Liver (tissue), 9 donors: ENCODE results near the gene PLAC8L1. TPM values are rescaled to one million over a fixed set of nuclear protein-coding genes. Genes with fewer than 3 reads are reported as not detected.
A peak's percentile ranks its signal among the peaks of the same experiment; 100 is the strongest.

ENCODE experiments used
- DNase-seq: peaks from one replicate; pipeline ENCODE4 v3.0.0-alpha.2; 2017; ENCODE audit warnings: low spot score
- H3K27ac ChIP-seq, 2 donors: one replicate each; pipeline ENCODE4 v1.7.0; 2013; ENCODE audit warnings: inconsistent platforms in 2 of 2, low read length in 2 of 2, control low read depth in 1 of 2, low read depth in 1 of 2, mild to moderate bottlenecking in 1 of 2
- H3K27me3 ChIP-seq, 4 donors: one replicate each; pipeline versions ENCODE4 v1.6.1 to v1.7.0; 2013; ENCODE audit warnings: low read length in 3 of 4, inconsistent platforms in 1 of 4, mild to moderate bottlenecking in 1 of 4, moderate library complexity in 1 of 4; ENCODE audit not compliant: control insufficient read depth in 4 of 4, insufficient read depth in 4 of 4
- H3K36me3 ChIP-seq, 4 donors: one replicate each; pipeline versions ENCODE4 v1.6.1 to v1.7.0; 2013; ENCODE audit warnings: low read length in 3 of 4, mild to moderate bottlenecking in 3 of 4, low read depth in 1 of 4, moderate library complexity in 1 of 4; ENCODE audit not compliant: control insufficient read depth in 4 of 4, insufficient read depth in 3 of 4
- H3K4me1 ChIP-seq, 4 donors: one replicate each; pipeline versions ENCODE4 v1.6.1 to v1.7.0; 2013; ENCODE audit warnings: low read length in 3 of 4, mild to moderate bottlenecking in 3 of 4, moderate library complexity in 1 of 4; ENCODE audit not compliant: control insufficient read depth in 4 of 4, insufficient read depth in 4 of 4
- H3K4me3 ChIP-seq, 3 donors: one replicate each; pipeline versions ENCODE4 v1.6.1 to v1.7.0; 2013; ENCODE audit warnings: low read length in 3 of 3, control low read depth in 1 of 3, low read depth in 1 of 3, mild to moderate bottlenecking in 1 of 3
- H3K9ac ChIP-seq, 2 donors: one replicate each; pipeline ENCODE4 v1.7.0; 2013; ENCODE audit warnings: low read length in 2 of 2, mild to moderate bottlenecking in 2 of 2, moderate library complexity in 2 of 2, control low read depth in 1 of 2, low read depth in 1 of 2
- H3K9me3 ChIP-seq, 4 donors: one replicate each; pipeline versions ENCODE4 v1.6.1 to v1.7.0; 2013; ENCODE audit warnings: low read length in 3 of 4; ENCODE audit not compliant: control insufficient read depth in 4 of 4
- ATF3 ChIP-seq: IDR thresholded peaks from 2 replicates; pipeline ENCODE4 v1.6.1; 2016; ENCODE audit warnings: antibody characterized with exemption
- EGR1 ChIP-seq, 2 donors: IDR thresholded peaks; 2 replicates each; pipeline ENCODE4 v1.6.1; 2016 to 2018; ENCODE audit warnings: antibody characterized with exemption in 2 of 2, low read depth in 2 of 2
- FOXA1 ChIP-seq: IDR thresholded peaks from 2 replicates; pipeline ENCODE4 v1.6.1; 2016; ENCODE audit warnings: antibody characterized with exemption
- FOXA2 ChIP-seq: IDR thresholded peaks from 2 replicates; pipeline ENCODE4 v1.6.1; 2016; ENCODE audit warnings: antibody characterized with exemption
- GABPA ChIP-seq, 2 donors: IDR thresholded peaks in 1 of 2; conservative IDR thresholded peaks in 1 of 2; 2 replicates each; pipeline ENCODE4 v1.6.1; 2016; ENCODE audit warnings: antibody characterized with exemption in 2 of 2, mild to moderate bottlenecking in 1 of 2, moderate library complexity in 1 of 2
- HNF4A ChIP-seq, 2 donors: conservative IDR thresholded peaks; 2 replicates each; pipeline ENCODE4 v1.6.1; 2016; ENCODE audit warnings: antibody characterized with exemption in 2 of 2, mild to moderate bottlenecking in 2 of 2
- HNF4G ChIP-seq: IDR thresholded peaks from 2 replicates; pipeline ENCODE4 v1.6.1; 2016; ENCODE audit warnings: antibody characterized with exemption
- JUND ChIP-seq, 2 donors: IDR thresholded peaks; 2 replicates each; pipeline ENCODE4 v1.6.1; 2016; ENCODE audit warnings: antibody characterized with exemption in 2 of 2
- MAX ChIP-seq: IDR thresholded peaks from 2 replicates; pipeline ENCODE4 v1.6.1; 2016; ENCODE audit warnings: antibody characterized with exemption
- NR2F2 ChIP-seq: IDR thresholded peaks from 2 replicates; pipeline ENCODE4 v1.6.1; 2016; ENCODE audit warnings: antibody characterized with exemption
- RAD21 ChIP-seq, 2 donors: IDR thresholded peaks; 2 replicates each; pipeline ENCODE4 v1.6.1; 2016; ENCODE audit warnings: antibody characterized with exemption in 2 of 2, mild to moderate bottlenecking in 2 of 2
- RXRA ChIP-seq, 2 donors: IDR thresholded peaks; 2 replicates each; pipeline ENCODE4 v1.6.1; 2017 to 2018; ENCODE audit warnings: antibody characterized with exemption in 2 of 2, mild to moderate bottlenecking in 1 of 2
- SP1 ChIP-seq: IDR thresholded peaks from 2 replicates; pipeline ENCODE4 v1.6.1; 2018; ENCODE audit warnings: antibody characterized with exemption, mild to moderate bottlenecking
- TAF1 ChIP-seq: conservative IDR thresholded peaks from 2 replicates; pipeline ENCODE4 v1.6.1; 2016; ENCODE audit warnings: antibody characterized with exemption, mild to moderate bottlenecking
- YY1 ChIP-seq: IDR thresholded peaks from 2 replicates; pipeline ENCODE4 v1.6.1; 2016; ENCODE audit warnings: antibody characterized with exemption, mild to moderate bottlenecking
- ZBTB33 ChIP-seq: IDR thresholded peaks from 2 replicates; pipeline ENCODE4 v1.6.1; 2016; ENCODE audit warnings: antibody characterized with exemption
- WGBS: extraction: QIAGEN DNeasy Blood & Tissue Kit; methylation state at CpG from one replicate; pipeline ENCODE4 v1.1.7; 2013; 5-methylcytosine and 5-hydroxymethylcytosine counted together
- polyA plus RNA-seq, 2 donors: library from polyadenylated mRNA; stranded (reverse) in 1 of 2; unstranded in 1 of 2; fragments of 200-250 nt in 1 of 2; fragments of >200 nt in 1 of 2; fragmentation: Nextera tagmentation in 1 of 2; extraction: Ambion mirVana in 1 of 2; gene quantifications; one replicate each; pipeline versions ENCODE4 v1.2.1 to v1.2.3, GENCODE V29; 2013 to 2015
- total RNA-seq, 2 donors: library from RNA; depleted of rRNA; stranded (reverse); fragments of >200 nt; gene quantifications; one replicate each; pipeline ENCODE4 v1.2.3, GENCODE V29; 2014
- TF ChIP-seq, protein P1 (sequence below): fragments of 150-350 bp; IDR thresholded peaks from 2 replicates; pipeline ENCODE4 v1.5.1; 2017; ENCODE audit warnings: improper control_type of control experiment, low read depth, low read length; ENCODE audit not compliant: missing input control
- TF ChIP-seq, protein P2 (sequence below): IDR thresholded peaks from 2 replicates; pipeline ENCODE4 v1.6.1; 2016; ENCODE audit warnings: antibody characterized with exemption, mild to moderate bottlenecking
- donor health status: healthy.
- donor health status: healthy.
- donor health status: healthy.
- donor health status: healthy.
- donor health status: healthy.

Gene PLAC8L1
- total and polyA plus RNA-seq, 4 donors = 0.28 TPM; not detected in 3

- H3K27ac ChIP-seq = no peak overlapping the region
Measured at GRCh38 chr5:146039420-146039819, 66.0 kb downstream of the PLAC8L1 start.

More at GRCh38 chr5:146039420-146039819, 66.0 kb downstream of the PLAC8L1 start:
- Histone ChIP-seq H3K9me3 (no peaks in the 10 kb centered on the region), H3K36me3 (no peaks in the 10 kb centered on the region), H3K4me3 (no peak overlapping the region), H3K4me1 (peaks cover 0 to 7% (median 3%) of the 10 kb centered on the region in 4 donors), H3K9ac (no peak overlapping the region), H3K27me3 (no peaks in the 10 kb centered on the region)
- DNase-seq = no peak
- no peak for TF ChIP-seq EGR1 (IDR thresholded peaks at IDR 0.05; ENCODE audit: low read depth in 2 of 2)
- no peak for TF ChIP-seq NR2F2
- TF ChIP-seq FOXA2 = no peak
- TF ChIP-seq HNF4G = no peak
- no peak for TF ChIP-seq YY1
- TF ChIP-seq RAD21 (IDR thresholded peaks at IDR 0.05) = no peak
- no peak for TF ChIP-seq TAF1
- TF ChIP-seq, protein P1, sequence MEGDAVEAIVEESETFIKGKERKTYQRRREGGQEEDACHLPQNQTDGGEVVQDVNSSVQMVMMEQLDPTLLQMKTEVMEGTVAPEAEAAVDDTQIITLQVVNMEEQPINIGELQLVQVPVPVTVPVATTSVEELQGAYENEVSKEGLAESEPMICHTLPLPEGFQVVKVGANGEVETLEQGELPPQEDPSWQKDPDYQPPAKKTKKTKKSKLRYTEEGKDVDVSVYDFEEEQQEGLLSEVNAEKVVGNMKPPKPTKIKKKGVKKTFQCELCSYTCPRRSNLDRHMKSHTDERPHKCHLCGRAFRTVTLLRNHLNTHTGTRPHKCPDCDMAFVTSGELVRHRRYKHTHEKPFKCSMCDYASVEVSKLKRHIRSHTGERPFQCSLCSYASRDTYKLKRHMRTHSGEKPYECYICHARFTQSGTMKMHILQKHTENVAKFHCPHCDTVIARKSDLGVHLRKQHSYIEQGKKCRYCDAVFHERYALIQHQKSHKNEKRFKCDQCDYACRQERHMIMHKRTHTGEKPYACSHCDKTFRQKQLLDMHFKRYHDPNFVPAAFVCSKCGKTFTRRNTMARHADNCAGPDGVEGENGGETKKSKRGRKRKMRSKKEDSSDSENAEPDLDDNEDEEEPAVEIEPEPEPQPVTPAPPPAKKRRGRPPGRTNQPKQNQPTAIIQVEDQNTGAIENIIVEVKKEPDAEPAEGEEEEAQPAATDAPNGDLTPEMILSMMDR = no peak
- TF ChIP-seq HNF4A (conservative IDR thresholded peaks at IDR 0.05) = peak; percentile 32 to 58
- TF ChIP-seq ZBTB33 = no peak
- no peak for TF ChIP-seq JUND (IDR thresholded peaks at IDR 0.05)
- no peak for TF ChIP-seq ATF3
- peak; percentile 20 to 55 for TF ChIP-seq RXRA (IDR thresholded peaks at IDR 0.05)
- TF ChIP-seq MAX = peak; percentile 53
- peak; percentile 13 for TF ChIP-seq SP1
- TF ChIP-seq, protein P2, sequence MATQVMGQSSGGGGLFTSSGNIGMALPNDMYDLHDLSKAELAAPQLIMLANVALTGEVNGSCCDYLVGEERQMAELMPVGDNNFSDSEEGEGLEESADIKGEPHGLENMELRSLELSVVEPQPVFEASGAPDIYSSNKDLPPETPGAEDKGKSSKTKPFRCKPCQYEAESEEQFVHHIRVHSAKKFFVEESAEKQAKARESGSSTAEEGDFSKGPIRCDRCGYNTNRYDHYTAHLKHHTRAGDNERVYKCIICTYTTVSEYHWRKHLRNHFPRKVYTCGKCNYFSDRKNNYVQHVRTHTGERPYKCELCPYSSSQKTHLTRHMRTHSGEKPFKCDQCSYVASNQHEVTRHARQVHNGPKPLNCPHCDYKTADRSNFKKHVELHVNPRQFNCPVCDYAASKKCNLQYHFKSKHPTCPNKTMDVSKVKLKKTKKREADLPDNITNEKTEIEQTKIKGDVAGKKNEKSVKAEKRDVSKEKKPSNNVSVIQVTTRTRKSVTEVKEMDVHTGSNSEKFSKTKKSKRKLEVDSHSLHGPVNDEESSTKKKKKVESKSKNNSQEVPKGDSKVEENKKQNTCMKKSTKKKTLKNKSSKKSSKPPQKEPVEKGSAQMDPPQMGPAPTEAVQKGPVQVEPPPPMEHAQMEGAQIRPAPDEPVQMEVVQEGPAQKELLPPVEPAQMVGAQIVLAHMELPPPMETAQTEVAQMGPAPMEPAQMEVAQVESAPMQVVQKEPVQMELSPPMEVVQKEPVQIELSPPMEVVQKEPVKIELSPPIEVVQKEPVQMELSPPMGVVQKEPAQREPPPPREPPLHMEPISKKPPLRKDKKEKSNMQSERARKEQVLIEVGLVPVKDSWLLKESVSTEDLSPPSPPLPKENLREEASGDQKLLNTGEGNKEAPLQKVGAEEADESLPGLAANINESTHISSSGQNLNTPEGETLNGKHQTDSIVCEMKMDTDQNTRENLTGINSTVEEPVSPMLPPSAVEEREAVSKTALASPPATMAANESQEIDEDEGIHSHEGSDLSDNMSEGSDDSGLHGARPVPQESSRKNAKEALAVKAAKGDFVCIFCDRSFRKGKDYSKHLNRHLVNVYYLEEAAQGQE = no peak
- no peak for TF ChIP-seq GABPA (IDR thresholded peaks at IDR 0.05 in 1 of 2, conservative IDR thresholded peaks at IDR 0.05 in 1 of 2)
- no peak for TF ChIP-seq FOXA1
- 55% methylated on average over 3 of the region's 3 CpGs for WGBS
